GM21526 (cell line): ENCODE measurements around the gene TM2D3.
"Not testable (repeated sequence)": the region's sequence is repeated elsewhere in the genome, so short reads cannot be mapped to it uniquely, and the experiment has no call there.

Source experiments
- ATAC-seq: cut with Tn5 transposase; IDR thresholded peaks from one replicate; pipeline ENCODE4 v1.9.1; 2021; ENCODE audit warnings: moderate library complexity; ENCODE audit not compliant: unreplicated experiment, low FRiP score

TM2D3 gene

DNA sequence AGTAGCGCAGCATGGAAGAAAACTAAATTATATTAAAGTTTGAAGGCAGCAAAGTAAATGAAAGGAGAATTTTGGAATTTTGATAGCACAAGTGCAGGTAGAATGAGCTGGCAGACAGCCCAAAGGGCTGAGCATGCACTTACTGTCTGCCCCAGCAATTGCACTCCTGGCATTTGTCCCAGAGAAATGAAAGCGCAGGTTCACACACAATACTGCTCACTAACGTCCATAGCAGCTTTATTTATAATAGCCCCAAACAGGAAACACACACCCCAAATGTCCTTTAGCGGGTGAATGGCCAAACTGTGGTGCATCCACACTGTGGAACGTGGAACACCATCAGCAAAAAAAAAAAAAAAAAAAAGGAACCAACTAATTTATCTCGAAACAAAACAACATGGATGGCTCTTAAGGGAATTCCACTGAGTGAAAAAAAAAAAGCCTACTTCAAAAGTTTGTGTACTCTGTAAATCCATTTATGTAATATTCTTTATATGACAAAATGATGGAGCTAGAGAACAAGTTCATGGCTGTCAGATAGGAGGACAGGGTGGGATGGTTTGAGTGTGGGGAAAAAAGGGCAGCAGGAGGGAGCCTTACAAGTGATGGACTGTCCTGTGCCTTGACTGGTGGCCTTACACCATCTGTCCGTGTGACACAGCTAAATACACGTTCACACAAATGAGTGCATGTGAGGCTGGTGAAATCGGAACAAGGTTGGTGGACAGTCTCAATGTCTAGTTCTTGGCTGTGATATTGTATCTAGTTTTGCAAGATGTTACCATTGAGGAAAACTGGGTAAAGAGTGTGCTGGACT is 6.0 kb upstream of the TM2D3 start:
- ATAC-seq, result no peak

DNA sequence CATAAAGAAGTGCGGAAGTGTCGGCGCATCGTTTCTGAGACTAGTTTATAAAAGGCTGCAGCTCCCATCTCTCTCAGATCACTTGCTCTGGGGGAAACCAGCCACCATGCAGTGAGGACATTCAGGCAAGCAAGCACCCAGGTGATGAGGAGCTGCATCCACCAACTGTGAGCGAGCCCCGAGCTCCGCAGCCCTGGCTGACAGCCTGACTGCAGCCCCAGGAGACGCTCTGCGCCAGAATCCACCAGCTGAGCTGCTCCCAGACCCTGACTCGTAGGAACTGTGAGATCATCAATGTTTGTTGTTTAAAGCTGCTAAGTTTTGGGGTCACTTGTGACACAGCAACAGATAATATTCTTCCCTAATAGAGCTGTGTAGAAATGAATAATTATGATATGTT is 5.0 kb upstream of the TM2D3 start:
- ATAC-seq, result no peak

DNA sequence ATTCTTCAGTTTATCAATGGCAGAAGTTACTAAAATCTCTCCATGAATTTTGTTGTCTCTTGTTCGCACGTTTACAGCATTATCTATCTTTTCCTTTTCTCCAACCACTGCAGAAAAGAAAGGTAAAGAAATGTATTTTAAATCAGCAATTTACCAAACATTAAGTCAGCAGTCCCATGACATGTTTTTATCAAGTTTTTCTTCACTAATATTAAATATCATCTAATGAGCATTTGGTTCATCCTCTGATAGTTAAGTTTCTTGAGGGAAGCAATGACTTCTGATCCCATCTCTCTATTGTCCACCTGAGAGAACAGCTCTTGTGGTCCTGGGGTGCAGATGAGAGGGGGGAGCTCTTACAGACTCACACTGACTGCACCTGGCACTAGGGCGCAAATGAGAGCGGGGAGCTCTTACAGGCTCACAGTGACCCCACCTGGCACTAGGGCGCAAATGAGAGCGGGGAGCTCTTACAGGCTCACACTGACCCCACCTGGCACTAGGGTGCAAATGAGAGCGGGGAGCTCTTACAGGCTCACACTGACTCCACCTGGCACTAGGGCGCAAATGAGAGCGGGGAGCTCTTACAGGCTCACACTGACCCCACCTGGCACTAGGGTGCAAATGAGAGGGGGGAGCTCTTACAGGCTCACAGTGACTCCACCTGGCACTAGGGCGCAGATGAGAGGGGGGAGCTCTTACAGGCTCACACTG is 2.6 kb upstream of the TM2D3 start:
- not testable (repeated sequence) for ATAC-seq

DNA sequence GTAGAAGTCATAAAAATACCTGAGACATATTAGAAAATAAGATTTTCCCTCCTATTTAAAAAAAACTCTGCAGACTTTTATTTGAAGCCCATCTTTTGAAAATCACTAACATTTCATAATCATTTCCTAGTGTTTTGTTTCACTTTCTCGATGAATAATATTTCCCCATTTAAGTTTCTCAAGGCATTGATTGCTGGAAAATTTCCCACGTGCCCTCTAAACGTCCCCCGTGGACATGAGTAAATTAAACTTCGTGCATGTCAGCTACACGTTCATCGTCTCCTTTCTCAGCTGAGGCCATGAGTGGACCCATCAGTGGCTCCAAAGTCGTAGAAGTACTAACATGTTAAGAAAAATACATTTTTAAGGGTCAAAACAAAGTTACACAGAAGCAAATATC is 2.0 kb upstream of the TM2D3 start:
- ATAC-seq, result no peak

DNA sequence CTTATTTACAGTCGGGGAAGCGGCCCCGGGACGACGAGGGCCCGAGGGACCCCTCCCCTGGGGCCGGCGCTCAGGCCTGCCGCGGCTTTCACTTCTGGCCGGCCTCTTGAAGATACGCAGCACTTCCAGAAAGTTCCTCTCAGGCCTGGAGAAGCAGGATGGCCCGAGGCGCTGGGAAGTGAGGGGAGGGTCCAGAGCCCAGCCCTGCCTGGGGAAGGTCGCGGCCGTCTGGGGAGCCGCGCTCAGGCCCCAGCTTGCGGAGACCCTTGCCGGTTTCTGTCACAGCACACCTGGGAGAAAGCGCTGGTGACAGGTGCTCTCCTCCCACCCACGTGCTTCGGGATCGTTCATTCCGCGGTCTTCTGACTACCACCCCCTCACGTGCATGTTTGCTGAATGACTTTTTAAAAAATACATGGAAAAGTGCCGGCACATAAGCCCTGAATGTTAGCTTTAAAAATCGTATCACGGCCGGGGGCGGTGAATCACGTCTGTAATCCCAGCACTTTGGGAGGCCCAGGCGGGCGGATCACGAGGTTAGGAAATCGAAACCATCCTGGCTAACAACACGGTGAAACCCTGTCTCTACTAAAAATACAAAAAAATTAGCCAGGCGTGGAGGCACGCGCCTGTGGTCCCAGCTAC is 727 bp upstream of the TM2D3 start:
- no peak for ATAC-seq

DNA sequence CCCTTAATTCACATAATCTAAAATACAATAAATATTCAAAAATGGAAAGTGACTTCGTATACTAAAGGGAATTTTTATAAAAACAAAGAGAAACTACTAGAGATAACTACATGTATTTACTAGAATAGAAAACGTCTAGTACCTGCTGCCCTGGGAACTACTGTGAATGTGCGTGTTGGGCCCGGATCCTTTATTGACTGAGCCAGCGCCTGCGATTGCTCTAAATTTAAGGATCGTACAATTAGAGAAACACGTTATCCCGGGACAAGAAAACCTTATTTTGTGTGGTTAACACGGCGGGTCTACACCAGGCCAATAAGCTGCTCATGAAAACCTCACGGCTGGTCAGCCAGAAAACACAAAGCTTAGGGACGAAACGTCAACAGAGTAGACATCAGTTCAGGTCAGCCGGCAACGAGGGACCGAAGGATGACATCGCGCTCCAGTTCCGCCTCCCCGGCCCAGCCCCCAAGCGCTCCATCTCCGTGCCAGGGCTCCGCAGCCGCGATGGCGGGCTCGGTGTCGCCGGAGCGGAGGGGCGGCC is 555 bp downstream of the TM2D3 start:
- ATAC-seq, result peak; percentile 46

DNA sequence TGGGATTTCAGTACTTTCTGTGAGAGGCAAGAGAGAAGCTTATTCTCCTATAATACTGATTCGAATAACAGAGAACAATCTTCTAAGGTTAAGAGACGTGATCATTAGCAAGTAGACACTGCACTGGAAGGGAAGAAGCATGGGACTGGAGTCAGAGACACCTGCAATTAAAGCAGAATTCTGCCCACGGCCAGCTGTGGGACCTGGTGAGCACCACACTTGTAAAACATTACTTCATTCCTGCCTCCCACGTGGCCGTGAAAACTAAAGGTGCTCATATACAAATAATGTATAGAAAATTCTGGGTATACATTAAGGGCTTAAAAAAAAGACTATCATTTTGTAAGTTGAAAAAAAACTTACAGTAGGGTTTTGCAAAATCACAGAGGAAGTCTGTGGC is 2.0 kb downstream of the TM2D3 start:
- no peak for ATAC-seq

DNA sequence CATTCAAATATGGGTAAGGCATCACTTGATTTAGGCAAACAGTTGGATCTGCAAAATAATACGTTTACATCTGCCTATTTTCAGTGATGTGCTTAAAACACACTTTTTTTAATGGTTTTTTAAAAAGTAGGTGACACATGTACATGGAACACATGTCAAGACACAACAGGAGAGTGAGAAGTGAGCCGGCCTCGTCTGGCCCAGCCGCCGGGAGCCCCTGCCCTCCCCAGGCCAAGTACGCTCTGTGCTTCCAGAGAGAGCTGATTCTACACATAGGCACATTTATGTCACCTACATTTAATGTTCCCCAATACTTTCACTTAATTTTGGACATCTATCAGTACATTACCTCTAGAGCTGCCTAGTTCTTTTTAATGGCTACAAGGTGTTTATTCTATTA is 3.8 kb downstream of the TM2D3 start:
- ATAC-seq, result no peak

DNA sequence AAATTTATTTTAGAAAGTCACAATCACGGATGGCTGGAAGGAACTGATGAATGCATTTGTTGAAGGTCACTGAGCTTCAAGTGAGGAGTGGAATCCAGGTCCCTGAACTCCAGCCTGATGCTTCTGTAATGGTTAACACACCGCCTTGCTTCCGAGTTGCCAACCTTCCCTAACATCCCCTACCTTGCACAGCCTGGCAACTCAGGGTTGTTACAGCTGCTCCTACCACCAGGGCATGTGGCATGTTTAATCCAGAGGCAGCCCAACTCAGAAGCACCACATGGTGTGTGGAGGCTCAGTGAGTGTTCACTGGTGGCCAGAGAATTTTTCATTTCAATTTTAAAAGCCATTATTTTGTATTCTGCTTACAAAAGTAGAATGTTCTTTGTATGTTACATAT is 4.9 kb downstream of the TM2D3 start:
- ATAC-seq, result no peak

DNA sequence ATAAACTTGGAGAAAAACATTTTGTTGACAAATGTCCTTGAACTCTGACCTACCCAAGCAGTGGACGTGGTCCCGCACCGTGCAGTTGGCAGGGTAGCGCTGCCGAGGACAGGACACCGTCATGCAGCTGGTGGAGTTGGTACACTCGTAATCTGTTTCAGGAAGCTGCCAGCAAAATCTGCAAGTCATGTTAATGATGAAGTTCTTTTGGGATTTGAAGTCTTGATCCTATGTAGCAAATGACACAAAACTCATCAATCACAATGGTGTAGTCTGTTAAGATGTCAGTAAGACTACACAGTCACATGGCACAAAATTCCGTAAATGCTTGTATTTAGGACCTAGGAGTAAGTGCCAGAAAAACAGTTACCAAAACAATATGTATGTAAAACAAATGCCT is 5.5 kb downstream of the TM2D3 start:
- no peak for ATAC-seq

DNA sequence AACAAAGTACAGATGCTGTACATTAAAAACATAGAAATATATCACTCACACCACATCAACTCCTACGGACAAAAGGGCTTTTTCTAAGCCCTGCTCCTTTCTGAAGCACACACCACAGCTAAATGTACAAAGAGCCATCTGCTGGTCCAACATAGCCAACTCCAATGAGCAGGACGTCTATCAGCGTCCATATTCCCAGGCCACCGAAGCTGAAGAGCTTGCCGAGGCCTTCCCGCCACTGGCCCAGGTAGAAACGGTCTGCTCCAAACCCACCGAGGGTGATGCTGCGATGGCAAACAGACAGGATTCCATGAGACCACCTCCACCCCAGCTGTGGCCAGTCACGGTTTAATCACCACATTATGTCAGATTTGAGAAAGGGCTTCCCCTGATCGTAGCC is 9.8 kb downstream of the TM2D3 start:
- no peak for ATAC-seq

DNA sequence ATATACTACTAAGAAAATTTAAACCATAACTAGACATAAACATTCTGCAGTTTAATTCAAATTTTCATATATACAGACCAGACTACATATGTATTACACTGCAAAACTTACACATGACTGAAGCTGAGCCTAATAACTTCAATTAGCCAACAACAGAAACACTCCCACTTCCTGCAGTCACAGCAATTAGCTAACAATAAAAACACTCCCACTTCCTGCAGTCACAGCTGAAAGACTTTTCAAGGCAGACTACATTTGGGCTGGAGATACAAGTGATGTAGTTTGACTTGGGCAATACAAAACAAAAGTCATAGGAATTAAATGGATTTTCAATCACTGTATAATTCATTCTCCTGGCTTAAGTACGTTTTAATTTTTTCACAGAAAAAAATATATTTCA is 10.3 kb downstream of the TM2D3 start:
- ATAC-seq, result no peak

DNA sequence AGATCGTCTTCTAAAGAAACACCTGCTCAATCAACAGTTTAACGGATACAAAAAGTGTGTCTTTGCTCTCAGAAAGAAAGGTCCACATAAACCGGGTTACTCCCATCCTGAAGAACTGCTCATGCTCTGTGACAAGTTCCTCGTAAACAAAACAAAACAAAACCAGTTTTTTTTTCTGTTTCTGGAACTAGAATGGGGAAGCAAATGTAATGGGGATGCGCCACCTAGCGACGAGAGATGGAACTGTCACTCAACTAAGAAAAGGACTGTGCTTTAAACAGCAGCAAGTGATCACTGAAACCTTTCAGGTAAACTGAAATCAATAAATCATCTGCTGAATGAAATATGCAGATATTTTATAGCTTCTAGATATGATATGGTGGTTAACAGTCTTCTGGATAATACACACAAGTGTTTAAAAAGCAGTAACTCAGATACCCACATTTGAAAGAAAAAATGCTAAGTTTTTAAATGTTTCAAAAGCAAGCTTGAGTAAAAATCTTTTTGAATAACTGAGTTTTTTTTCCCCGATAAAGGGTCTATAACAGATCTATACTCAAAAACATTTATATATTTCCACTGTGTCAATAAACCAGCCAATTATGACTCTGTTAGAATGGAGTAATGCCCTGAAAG is 10.9 kb downstream of the TM2D3 start:
- peak; percentile 64 for ATAC-seq

DNA sequence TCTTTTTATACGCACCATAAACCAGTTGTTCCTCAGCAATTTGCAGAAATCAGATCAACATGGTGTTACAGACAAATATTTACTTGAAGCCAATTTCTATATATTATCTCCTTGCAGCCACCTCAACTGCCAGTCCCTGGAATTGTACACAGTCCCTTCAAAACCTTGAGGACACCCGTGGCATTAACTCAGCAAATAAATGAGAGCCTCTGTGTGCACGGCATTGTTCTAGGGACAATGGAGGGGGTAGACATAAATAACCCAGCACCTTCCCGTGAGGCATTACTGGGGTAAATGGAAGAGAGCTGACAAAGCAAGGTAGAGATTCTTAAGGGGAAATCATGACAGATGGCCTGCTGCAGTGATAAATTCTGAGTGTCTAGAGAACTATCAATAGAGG is 12.5 kb downstream of the TM2D3 start:
- no peak for ATAC-seq

DNA sequence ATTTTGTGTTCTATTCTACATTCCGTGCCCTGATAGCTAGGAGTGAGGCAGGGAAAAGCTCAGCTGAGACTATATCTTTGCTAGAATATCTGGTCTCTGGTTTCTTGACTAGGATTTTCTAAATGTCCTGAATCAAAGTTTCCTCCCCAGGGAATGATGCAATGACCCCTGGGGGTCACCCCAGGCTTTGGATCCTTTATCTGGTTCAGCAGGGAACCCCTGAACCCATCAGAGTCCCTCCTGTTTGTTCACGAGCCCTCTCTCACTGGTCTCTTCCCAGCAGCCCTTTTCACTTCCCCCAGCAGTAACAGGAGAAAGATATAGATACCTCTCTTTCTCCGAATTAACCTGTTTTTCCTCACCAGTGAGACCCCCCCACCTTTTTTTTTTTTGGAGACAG is 14.3 kb downstream of the TM2D3 start:
- no peak for ATAC-seq

DNA sequence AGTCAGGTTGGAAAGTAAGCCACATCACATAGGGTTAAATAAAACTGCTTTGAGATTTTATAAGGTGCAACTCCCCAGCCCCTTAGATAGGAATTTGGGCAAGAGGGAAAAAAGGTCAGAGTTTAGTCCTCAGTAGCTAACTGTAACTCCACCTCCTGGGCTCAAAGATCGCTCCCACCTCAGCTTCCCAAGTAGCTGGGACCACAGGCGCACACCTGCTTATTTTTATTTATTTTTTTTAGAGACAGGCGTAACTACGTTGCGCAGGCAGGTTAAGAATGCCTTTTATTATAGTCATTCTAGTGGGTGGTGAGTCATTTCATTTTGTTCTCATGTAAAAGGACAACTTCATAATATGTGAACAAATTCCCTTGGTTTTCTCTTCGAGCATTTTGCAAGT is 14.7 kb downstream of the TM2D3 start:
- ATAC-seq, result no peak

DNA sequence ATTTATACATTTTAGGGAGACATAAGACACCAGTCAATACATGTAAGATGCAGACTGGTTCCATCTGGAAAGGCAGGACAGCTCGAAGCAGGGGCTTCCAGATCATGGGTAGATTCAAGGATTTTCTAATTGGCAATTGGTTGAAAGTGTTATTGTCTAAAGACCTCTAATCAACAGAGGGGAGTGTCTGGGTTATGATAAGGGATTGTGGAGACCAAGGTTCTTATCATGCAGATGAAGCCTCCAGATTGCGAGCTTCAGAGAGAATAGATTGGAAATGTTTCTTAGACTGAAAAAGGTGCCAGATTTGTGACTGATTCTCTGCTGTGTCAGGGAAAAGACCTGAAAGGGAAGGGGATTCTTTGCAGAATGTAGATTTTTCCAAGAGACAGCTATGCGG is 15.1 kb downstream of the TM2D3 start:
- ATAC-seq, result no peak

DNA sequence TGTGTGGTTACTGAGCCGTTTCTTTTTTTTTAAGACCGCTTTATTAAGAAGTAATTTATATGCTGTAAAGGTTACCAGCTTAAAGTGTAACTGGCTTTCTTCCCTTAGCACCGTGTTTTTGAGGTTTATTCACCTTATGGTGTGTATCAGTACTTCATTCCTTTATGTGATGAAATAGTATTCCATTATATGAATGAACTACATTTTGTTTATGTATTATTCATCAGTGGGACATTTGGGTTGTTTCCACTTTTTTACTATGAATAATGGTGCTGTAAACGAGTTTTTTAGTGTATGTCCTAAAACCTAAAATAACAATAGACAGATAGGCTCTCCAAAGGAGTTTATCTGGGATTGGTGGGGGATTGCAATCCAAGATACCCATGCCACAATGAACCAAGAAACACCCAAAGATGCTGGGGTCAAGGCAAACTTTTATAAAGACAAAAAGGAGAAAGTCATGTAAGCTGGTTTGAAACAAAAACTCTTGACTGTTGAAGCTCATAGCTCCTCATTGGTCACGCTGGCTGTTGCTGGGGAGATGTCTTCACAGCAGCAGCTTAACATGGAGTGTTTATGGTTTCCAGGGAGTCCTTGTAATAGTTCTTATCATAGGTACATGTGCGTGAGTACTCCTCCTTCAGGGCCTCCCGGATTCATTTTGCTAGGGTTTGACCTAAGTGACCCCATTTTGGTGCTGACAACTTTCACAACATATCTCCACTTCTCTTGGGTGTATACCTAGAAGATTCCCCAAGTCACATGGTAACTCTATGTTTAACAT is 16.0 kb downstream of the TM2D3 start:
- no peak for ATAC-seq

DNA sequence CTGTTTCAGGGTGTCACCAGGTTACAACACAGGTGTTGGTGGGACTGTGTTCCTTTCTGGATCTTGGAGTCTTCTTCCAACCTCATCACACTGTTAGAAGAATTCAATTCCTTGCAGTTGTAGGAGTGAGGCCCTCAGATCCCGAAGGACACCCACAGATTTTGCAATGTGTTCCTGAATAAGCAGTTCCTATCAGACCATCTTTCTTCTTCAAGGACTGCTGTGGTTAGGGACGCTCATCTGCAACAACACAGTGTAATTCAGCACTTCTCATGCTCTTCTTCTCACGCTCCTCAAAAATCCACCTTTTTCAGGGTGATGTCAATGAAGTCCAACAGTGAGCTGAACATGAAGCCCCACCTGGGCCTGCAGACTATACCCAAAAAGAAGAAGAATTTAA is 18.8 kb downstream of the TM2D3 start:
- no peak for ATAC-seq

DNA sequence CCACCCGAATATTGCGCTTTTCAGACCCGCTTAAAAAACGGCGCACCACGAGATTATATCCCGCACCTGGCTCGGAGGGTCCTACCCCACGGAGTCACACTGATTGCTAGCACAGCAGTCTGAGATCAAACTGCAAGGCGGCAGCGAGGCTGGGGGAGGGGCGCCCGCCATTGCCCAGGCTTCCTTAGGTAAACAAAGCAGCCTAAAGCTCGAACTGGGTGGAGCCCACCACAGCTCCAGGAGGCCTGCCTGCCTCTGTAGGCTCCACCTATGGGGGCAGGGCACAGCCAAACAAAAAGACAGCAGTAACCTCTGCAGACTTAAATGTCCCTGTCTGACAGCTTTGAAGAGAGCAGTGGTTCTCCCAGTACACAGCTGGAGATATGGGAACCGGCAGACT is 25.5 kb downstream of the TM2D3 start:
- not testable (repeated sequence) for ATAC-seq
